GM20000 (cell line): ENCODE results near the gene CDKL4.
"Not testable (repeated sequence)": the region's sequence is repeated elsewhere in the genome, so short reads cannot be mapped to it uniquely, and the experiment has no call there.

ENCODE experiments used
- DNase-seq: peaks from one replicate; pipeline ENCODE4 v3.0.0; 2012; ENCODE audit warnings: low spot score
- CTCF ChIP-seq: IDR thresholded peaks from 2 replicates; pipeline ENCODE4 v1.5.1; 2012; ENCODE audit warnings: mild to moderate bottlenecking, control low read depth; ENCODE audit errors: extremely low read depth, missing control alignments

Gene CDKL4

GRCh38 chr2:39217192-39217550 is 26.6 kb downstream of the CDKL4 start:
- TF ChIP-seq CTCF: no peak
- DNase-seq: no peak

- no peak for TF ChIP-seq CTCF
- DNase-seq: peak; percentile 13
These were observed 27.2 kb downstream of the CDKL4 start for GRCh38 chr2:39216346-39217191.

- no peak for DNase-seq
- no peak for TF ChIP-seq CTCF
These were observed 28.2 kb downstream of the CDKL4 start for GRCh38 chr2:39215545-39215944.

- no peak for DNase-seq
- no peak for TF ChIP-seq CTCF
These were observed 30.8 kb downstream of the CDKL4 start for GRCh38 chr2:39213015-39213414.

GRCh38 chr2:39210846-39211245 is 32.9 kb downstream of the CDKL4 start:
- DNase-seq: no peak
- no peak for TF ChIP-seq CTCF

GRCh38 chr2:39203382-39203781 is 40.4 kb downstream of the CDKL4 start:
- TF ChIP-seq CTCF: no peak
- no peak for DNase-seq

- no peak for DNase-seq
- no peak for TF ChIP-seq CTCF
These were observed 41.0 kb downstream of the CDKL4 start for GRCh38 chr2:39202639-39203369.

- DNase-seq: not testable (repeated sequence)
These were observed 46.8 kb downstream of the CDKL4 start for GRCh38 chr2:39197003-39197402.
